Mucosa of gallbladder (tissue), 1 donor: ENCODE data around the gene ADARB1. TPM values are rescaled to one million over a fixed set of nuclear protein-coding genes. Genes with fewer than 3 reads are reported as not detected.

Source experiments
- DNase-seq: peaks from one replicate; pipeline ENCODE4 v3.0.0-alpha.2; 2020; ENCODE audit warnings: low spot score
- total RNA-seq: library from RNA; stranded (reverse); gene quantifications from one replicate; pipeline ENCODE4 v1.2.1, GENCODE V29; 2021
- donor health status: DM: no; HTN: no; CAD: no.

The ADARB1 gene
- total RNA-seq, 1 donor from 2014 or later, result 32.5 TPM

DNA sequence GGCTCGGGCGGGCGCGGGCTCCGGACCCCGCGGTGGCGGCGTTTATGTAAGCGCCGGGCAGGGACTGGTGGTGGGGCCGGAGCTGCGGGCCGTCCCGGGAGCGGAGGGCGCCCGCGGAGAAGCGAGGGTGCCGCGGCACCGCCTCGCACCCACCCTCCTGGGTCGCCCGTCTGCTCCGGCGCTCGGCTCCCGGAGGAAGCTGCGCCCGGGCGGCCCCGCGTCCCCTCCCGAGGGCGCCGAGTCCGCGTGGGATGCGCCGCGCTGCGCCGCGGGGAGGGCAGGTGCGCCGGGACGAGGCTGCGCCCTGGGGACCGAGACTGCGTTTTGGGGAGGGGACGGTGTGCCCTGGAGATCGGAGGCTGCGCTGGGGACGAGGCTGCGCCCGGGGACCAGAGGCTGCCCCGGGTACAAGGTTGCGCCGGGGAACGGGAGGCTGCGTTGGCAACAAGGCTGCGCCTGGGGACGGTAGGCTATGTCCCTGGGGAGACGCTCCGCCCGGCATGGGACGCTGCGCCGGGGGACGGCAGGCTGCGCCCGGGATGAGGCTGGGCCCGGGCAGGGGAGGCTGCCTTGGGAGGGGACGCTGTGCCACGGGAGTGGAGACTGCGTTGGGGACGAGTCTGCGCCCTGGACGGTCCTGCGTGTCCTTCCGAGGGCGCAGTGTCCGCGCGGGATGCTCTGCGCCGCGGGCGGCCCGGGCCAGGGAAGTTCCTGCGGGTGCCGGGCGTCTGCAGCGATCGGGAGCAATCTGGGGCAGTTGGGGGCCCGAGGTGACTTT, 627 bp downstream of the ADARB1 start:
- DNase-seq, result no peak

DNA sequence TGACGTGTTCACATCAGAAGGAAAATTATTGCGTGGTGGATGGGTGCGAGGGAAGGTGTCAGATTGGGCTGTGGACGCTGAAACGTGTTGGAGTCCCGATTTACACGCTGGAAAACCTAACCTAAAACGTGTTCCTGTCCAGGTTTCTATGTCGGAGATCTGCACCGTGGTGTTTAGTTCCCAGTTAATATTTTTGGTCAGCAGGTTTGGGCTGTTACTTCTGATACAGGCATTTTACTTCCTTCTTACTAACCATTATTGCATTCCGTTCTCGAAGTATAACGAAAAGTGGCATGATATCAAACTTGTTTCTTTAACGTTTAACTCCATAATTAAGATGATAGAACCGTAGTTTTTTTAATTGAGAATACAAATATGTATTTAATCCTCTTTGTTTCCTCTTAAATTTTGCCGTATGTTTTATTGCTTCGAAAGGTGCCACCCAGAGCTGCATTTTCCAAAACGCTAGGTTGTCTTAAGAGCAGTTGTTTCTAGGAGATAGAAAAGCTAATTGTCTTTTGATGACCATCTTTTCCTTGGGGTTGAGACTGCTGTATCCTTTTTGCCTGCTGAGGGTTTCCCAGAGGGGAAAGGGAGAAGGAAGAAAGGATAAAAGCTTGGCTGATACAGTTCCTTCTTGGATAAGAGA, 1.3 kb downstream of the ADARB1 start:
- no peak for DNase-seq

- no peak for DNase-seq
These were observed 1.9 kb downstream of the ADARB1 start for GRCh38 chr21:45076245-45076711.

- no peak for DNase-seq
These were observed 4.0 kb downstream of the ADARB1 start for GRCh38 chr21:45078371-45078770.

DNA sequence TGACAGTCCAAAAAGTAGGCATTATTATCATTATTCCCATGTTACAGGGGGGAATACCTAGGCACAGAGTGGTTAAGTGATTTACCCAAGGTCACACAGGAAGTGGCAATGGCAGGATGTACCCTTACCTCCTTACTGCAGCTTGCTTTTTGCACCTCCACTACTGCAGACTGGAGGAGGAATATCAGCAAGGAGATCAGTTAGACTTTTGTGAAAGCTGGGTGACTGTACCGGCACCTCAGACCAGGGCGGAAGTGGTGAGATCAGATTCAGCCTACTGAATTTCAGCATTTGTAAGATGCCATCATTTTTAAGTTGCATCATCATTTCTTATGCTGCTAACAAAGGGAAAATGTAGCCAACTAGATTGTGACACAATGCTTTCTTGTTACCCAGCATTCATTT, 4.5 kb downstream of the ADARB1 start:
- no peak for DNase-seq

GRCh38 chr21:45079351-45079750, 5.0 kb downstream of the ADARB1 start:
- no peak for DNase-seq

DNA sequence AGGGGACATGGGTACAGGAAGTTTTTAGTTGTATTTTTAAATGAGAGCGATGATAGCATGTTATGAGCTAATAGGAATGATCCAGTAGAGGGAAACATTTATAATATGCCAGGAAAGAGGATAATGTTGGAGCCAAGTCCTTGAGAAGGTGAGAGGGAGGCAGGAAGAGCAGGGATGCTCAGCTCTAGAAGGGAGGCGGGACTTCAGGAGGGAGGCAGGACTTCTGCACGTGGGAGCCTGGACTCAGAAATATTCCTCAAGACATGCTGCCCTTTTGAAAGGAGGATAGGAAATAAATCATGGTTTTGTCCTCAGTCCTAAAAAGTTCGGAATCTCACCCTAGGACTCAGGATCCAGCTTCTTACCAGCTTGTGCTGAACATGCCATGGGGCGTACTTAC, 5.9 kb downstream of the ADARB1 start:
- DNase-seq, result no peak

DNA sequence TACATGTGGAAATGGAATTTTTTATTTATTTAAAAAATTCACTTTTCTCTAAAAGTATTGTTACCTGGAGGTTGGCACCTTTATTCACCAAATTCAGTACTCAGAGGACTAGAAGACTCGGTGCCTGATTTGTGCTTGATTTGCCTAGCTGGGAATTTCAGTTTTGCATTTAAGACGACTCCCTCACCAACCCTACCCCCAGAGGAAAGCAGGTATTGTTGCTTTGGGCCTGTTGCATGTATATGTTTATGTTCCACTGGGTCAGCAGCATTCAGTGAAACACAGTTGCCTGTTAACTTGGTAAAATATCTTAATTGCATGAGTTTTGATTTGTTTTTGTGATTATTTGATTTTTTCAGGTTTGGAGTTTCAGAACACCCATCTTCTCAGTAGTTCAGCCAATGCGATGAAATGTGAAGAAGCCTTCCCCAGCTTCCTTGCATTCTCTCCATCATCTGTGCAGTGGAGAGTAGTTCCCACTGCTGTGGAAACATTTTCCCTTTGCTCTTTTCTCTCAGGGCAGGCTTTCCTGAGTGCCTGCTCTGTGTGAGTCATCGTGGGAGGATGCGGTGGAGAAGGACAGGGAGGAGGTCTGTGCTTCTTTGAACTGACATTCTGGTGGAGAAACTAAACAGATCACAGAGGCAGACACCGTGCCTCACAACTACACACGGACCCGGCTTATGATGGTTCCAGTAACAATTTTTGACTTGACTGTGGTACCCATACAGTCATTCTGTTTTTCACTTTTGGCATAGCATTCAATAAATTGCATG, 6.4 kb downstream of the ADARB1 start:
- DNase-seq, result no peak

DNA sequence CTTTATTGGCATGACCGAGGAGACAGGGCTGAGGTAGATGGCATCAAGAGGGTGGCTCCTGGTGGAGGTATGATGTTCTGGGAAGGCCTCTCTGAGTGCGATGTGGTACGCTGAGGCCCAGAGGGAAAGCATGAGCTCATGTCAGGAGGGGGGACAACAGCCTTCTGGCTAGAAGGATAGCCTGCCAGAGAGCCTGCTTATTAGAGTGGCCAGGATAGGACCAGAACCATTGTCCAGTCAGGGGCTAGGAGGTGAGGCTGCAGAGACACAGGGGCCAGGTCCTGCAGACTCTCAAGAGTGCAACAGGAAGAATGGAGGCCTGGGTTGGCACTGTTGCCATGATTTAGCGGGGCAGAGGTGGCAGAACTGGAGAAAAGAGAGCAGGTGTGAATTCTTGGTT, 7.3 kb downstream of the ADARB1 start:
- no peak for DNase-seq

DNA sequence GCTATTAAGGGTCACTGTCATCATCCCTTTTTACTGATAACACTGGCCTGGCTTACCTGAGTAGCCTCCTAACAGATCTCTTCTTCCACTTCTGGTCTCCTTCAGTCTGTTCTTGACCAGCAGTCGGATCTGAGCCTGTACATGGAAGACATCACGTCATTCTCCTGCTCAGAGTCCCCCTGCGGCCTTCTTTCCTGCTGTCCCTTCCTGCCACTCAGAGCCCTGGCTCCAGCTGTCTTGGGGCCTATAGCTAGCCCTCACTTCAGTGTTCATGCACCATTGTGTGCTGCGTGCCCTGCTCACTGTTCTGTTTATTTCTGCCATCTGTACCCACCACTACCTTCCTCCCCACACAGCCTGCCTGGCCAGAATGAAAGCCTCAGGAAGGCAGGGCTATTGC, 8.4 kb downstream of the ADARB1 start:
- DNase-seq, result no peak

GRCh38 chr21:45084121-45084520, 9.7 kb downstream of the ADARB1 start:
- no peak for DNase-seq

DNA sequence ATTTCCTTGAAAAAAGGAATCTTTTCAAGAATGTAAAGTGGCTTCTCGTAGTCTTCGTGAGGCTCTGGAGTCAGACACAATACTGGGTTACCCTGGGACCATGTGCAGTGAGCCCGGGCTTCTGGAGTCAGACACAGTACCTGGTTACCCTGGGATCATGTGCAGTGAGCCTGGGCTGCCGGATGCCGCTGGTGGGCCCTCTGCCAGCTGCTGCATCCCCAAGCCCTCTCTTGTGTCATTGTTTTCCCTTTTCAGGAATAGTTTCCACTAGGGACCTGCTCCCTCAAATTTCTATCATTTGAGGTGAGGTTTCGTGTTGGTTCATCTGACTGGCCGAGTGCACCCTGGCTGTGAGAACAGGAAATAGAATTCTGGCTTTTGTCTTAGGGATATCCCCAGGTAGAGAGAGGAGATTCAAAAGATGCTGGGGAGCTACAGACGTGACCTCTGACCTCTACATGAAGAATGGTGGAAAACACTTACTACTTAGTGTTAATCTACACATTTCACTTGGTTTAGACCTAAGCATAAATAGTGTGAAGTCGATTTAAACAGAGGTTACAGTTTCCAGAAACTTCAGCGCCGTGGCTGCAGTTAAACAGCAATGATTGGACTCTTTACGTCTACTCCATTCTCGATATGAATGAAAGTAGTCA, 10.6 kb downstream of the ADARB1 start:
- DNase-seq, result no peak

DNA sequence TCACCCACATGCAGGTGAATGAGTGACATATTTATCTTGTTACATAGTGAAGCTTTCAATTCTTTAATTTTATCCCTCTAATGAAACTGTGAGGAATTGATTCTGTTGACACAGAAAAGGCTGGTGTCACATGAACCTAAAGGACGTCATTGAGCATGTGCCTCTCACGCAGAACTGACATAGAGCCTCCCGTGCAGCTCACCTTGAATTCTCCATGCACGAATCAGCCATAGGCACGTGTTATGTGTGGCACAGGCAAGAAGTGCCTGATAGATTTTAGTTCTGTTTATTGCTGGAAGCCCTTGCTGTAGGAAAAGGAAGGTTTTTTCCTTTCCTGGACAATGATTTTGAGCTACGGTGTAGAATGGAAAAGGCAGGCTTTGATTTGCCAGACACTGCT, 11.3 kb downstream of the ADARB1 start:
- DNase-seq, result no peak

GRCh38 chr21:45086337-45086958, 12.1 kb downstream of the ADARB1 start:
- DNase-seq, result no peak

GRCh38 chr21:45087022-45087823, 12.8 kb downstream of the ADARB1 start:
- DNase-seq, result no peak

DNA sequence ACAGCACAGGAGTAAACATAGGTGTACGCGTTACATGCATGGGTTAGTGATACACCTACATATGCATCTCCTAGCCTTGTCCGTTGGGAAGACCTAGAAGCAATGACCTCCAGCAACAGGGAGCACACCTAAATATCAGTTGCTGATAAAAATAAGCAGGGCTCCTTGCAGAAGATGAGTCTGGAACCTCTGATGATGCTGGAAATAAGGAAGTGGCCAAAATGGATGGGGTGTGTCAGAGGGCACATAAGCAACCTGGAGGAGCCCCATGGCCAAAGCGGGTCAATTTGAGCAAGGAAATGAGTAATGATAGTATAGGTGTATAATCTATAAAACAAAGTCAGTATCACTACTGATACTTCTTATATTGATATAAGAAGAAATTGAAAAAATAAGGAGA, 13.7 kb downstream of the ADARB1 start:
- DNase-seq, result no peak

GRCh38 chr21:45088729-45089128, 14.3 kb downstream of the ADARB1 start:
- no peak for DNase-seq

GRCh38 chr21:45089964-45090363, 15.6 kb downstream of the ADARB1 start:
- no peak for DNase-seq

GRCh38 chr21:45090966-45091365, 16.6 kb downstream of the ADARB1 start:
- DNase-seq, result no peak

DNA sequence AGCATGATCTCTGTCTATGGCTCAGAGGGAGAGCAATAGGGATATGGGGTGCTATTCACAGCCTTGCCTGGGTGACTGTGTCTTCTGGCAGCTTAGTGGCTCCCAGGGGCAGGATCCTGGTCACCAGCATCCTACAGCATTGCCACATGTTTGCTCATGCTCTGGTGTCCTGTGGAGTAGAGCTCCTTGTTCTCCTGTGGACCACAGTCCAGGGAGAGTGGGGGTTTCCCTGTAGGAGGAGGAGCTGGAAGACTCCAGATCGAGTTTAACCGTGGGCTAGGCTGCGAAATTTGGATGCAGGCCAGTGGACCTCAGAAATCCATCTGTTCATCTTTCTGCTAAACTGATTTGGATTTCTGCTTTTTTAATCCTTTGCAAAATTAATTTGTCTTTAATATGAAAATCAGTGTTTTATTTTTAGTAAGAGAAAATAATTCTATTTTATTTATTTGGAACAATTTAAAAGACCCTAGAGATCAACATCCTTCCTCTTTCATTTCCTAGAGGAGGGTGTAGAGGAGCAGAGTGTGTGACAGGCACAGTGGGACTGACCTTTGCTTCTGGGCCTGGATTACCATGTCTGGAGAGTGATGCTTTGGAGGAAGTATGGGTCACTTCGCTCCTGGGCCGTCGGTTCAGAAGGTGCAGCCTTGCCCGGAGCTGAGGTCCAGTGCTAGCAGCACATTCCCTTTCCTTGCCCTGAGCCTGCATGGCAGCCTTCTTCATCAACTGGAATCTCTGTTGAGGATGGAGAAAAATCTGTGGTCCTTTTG, 17.4 kb downstream of the ADARB1 start:
- DNase-seq, result no peak
